Measurements from ENCODE around the gene RAB39A.
A peak's percentile ranks its signal among the peaks of the same experiment; 100 is the strongest.
"Not testable (repeated sequence)": the region's sequence is repeated elsewhere in the genome, so short reads cannot be mapped to it uniquely, and the experiment has no call there.

The RAB39A gene

GRCh38 chr11:107921997-107922396, 6.3 kb upstream of the RAB39A start:
- H3K27ac ChIP-seq = no peak overlapping the region
- no peak for TF ChIP-seq FOXP2 (optimal IDR thresholded peaks at IDR 0.05; ENCODE audit: control extremely low read depth, extremely low read length, insufficient read depth)
- no peak for TF ChIP-seq EZH2 (IDR thresholded peaks at IDR 0.05)
- no peak for TF ChIP-seq POLR2AphosphoS5 (IDR thresholded peaks at IDR 0.05; ENCODE audit: borderline replicate concordance, low read depth, low read length)
- DNase-seq (ENCODE audit: low read depth, low spot score) = no peak

GRCh38 chr11:107923519-107923918, 4.7 kb upstream of the RAB39A start:
- not testable (repeated sequence) for H3K9ac ChIP-seq (ENCODE audit: insufficient read length); H3K27ac ChIP-seq; DNase-seq (ENCODE audit: low read depth, low spot score); H3K4me3 ChIP-seq; H3K9me3 ChIP-seq (ENCODE audit: low read depth, low read length); H3K36me3 ChIP-seq (ENCODE audit: insufficient read depth, low read length)

More at GRCh38 chr11:107921997-107922396, 6.3 kb upstream of the RAB39A start:
- Histone ChIP-seq H3K4me3 (no peak overlapping the region), H3K36me3 (ENCODE audit: insufficient read depth, low read length) (no peaks in the 10 kb centered on the region), H3K9me3 (ENCODE audit: low read depth, low read length) (no peaks in the 10 kb centered on the region), H3K9ac (ENCODE audit: insufficient read length) (no peak overlapping the region)

- DNase-seq (ENCODE audit: low read depth, low spot score) = no peak
- no peak overlapping the region for H3K27ac ChIP-seq
- H3K36me3 ChIP-seq (ENCODE audit: insufficient read depth, low read length) = no peaks in the 10 kb centered on the region
- H3K9me3 ChIP-seq (ENCODE audit: low read depth, low read length) = no peaks in the 10 kb centered on the region
- no peak overlapping the region for H3K9ac ChIP-seq (ENCODE audit: insufficient read length)
- H3K4me3 ChIP-seq = no peak overlapping the region
- TF ChIP-seq POLR2AphosphoS5 (IDR thresholded peaks at IDR 0.05; ENCODE audit: borderline replicate concordance, low read depth, low read length) (no peak), FOXP2 (optimal IDR thresholded peaks at IDR 0.05; ENCODE audit: control extremely low read depth, extremely low read length, insufficient read depth) (no peak), EZH2 (IDR thresholded peaks at IDR 0.05) (no peak)
Measured at GRCh38 chr11:107924306-107924705, 3.9 kb upstream of the RAB39A start.

GRCh38 chr11:107927559-107927958, 689 bp upstream of the RAB39A start:
- Histone ChIP-seq H3K4me3 (peak overlapping the region; percentile 94), H3K9me3 (ENCODE audit: low read depth, low read length) (no peaks in the 10 kb centered on the region), H3K9ac (ENCODE audit: insufficient read length) (no peak overlapping the region), H3K36me3 (ENCODE audit: insufficient read depth, low read length) (no peaks in the 10 kb centered on the region), H3K27ac (no peak overlapping the region)
- no peak for TF ChIP-seq FOXP2 (optimal IDR thresholded peaks at IDR 0.05; ENCODE audit: control extremely low read depth, extremely low read length, insufficient read depth)
- TF ChIP-seq EZH2 (IDR thresholded peaks at IDR 0.05) = no peak
- TF ChIP-seq POLR2AphosphoS5 (IDR thresholded peaks at IDR 0.05; ENCODE audit: borderline replicate concordance, low read depth, low read length) = no peak
- DNase-seq (ENCODE audit: low read depth, low spot score) = no peak

GRCh38 chr11:107928767-107929507, 689 bp downstream of the RAB39A start:
- H3K36me3 ChIP-seq (ENCODE audit: insufficient read depth, low read length) = no peaks in the 10 kb centered on the region
- no peaks in the 10 kb centered on the region for H3K9me3 ChIP-seq (ENCODE audit: low read depth, low read length)
- peak overlapping the region; percentile 94 for H3K4me3 ChIP-seq
- peak overlapping the region; percentile 34 for H3K9ac ChIP-seq (ENCODE audit: insufficient read length)
- TF ChIP-seq POLR2AphosphoS5 (IDR thresholded peaks at IDR 0.05; ENCODE audit: borderline replicate concordance, low read depth, low read length) = no peak
- no peak for TF ChIP-seq FOXP2 (optimal IDR thresholded peaks at IDR 0.05; ENCODE audit: control extremely low read depth, extremely low read length, insufficient read depth)
- TF ChIP-seq EZH2 (IDR thresholded peaks at IDR 0.05) = no peak
- no peak for DNase-seq (ENCODE audit: low read depth, low spot score)
- H3K27ac ChIP-seq = no peak overlapping the region

GRCh38 chr11:107929611-107930200, 1.5 kb downstream of the RAB39A start:
- no peak for TF ChIP-seq FOXP2 (optimal IDR thresholded peaks at IDR 0.05; ENCODE audit: control extremely low read depth, extremely low read length, insufficient read depth)
- TF ChIP-seq EZH2 (IDR thresholded peaks at IDR 0.05) = no peak
- TF ChIP-seq POLR2AphosphoS5 (IDR thresholded peaks at IDR 0.05; ENCODE audit: borderline replicate concordance, low read depth, low read length) = no peak
- Histone ChIP-seq H3K9ac (ENCODE audit: insufficient read length) (peak overlapping the region; percentile 34), H3K9me3 (ENCODE audit: low read depth, low read length) (no peaks in the 10 kb centered on the region), H3K4me3 (peak overlapping the region; percentile 94), H3K36me3 (ENCODE audit: insufficient read depth, low read length) (no peaks in the 10 kb centered on the region), H3K27ac (no peak overlapping the region)
- no peak for DNase-seq (ENCODE audit: low read depth, low spot score)

GRCh38 chr11:107931206-107931605, 3.0 kb downstream of the RAB39A start:
- TF ChIP-seq EZH2 (IDR thresholded peaks at IDR 0.05) (no peak), FOXP2 (optimal IDR thresholded peaks at IDR 0.05; ENCODE audit: control extremely low read depth, extremely low read length, insufficient read depth) (no peak), POLR2AphosphoS5 (IDR thresholded peaks at IDR 0.05; ENCODE audit: borderline replicate concordance, low read depth, low read length) (no peak)
- Histone ChIP-seq H3K36me3 (ENCODE audit: insufficient read depth, low read length) (no peaks in the 10 kb centered on the region), H3K4me3 (no peak overlapping the region), H3K27ac (no peak overlapping the region), H3K9me3 (ENCODE audit: low read depth, low read length) (no peaks in the 10 kb centered on the region), H3K9ac (ENCODE audit: insufficient read length) (no peak overlapping the region)
- DNase-seq (ENCODE audit: low read depth, low spot score) = no peak

GRCh38 chr11:107947904-107948303, 19.7 kb downstream of the RAB39A start:
- Histone ChIP-seq H3K4me3 (no peak overlapping the region), H3K9ac (ENCODE audit: insufficient read length) (no peak overlapping the region), H3K36me3 (ENCODE audit: insufficient read depth, low read length) (no peaks in the 10 kb centered on the region), H3K9me3 (ENCODE audit: low read depth, low read length) (no peaks in the 10 kb centered on the region), H3K27ac (no peak overlapping the region)
- TF ChIP-seq POLR2AphosphoS5 (IDR thresholded peaks at IDR 0.05; ENCODE audit: borderline replicate concordance, low read depth, low read length) (no peak), EZH2 (IDR thresholded peaks at IDR 0.05) (no peak), FOXP2 (optimal IDR thresholded peaks at IDR 0.05; ENCODE audit: control extremely low read depth, extremely low read length, insufficient read depth) (no peak)
- DNase-seq (ENCODE audit: low read depth, low spot score) = no peak

- DNase-seq (ENCODE audit: low read depth, low spot score); H3K4me3 ChIP-seq; H3K27ac ChIP-seq; H3K36me3 ChIP-seq (ENCODE audit: insufficient read depth, low read length); H3K9ac ChIP-seq (ENCODE audit: insufficient read length); H3K9me3 ChIP-seq (ENCODE audit: low read depth, low read length): not testable (repeated sequence)
Measured at GRCh38 chr11:107948328-107948727, 20.1 kb downstream of the RAB39A start.
